Neural progenitor cell (in vitro differentiated cells): ENCODE results near the gene C20orf202. TPM values are rescaled to one million over a fixed set of nuclear protein-coding genes. Genes with fewer than 3 reads are reported as not detected.

Source experiments
- DNase-seq: peaks from one replicate; pipeline ENCODE4 v3.0.0-alpha.2; 2016; ENCODE audit warnings: low spot score
- H2AFZ ChIP-seq: fragments of 200-600 bp; sonication (generic); replicated peaks from 2 replicates; pipeline ENCODE4 v1.6.1; 2016; ENCODE audit warnings: antibody characterized with exemption
- H3F3A ChIP-seq: fragments of 200-600 bp; sonication (generic); 2 replicates; pipeline ENCODE4 v1.6.1; 2016; ENCODE audit warnings: antibody characterized with exemption, low read depth
- H3K27ac ChIP-seq: fragments of 200-600 bp; sonication (generic); 2 replicates; pipeline ENCODE4 v1.5.1; 2016; ENCODE audit warnings: mild to moderate bottlenecking
- H3K27me3 ChIP-seq: fragments of 200-600 bp; sonication (generic); 2 replicates; pipeline ENCODE4 v1.6.1; 2016; ENCODE audit warnings: mild to moderate bottlenecking, moderate library complexity
- H3K36me3 ChIP-seq: fragments of 200-600 bp; sonication (generic); 2 replicates; pipeline ENCODE4 v1.5.1; 2016
- H3K4me1 ChIP-seq: fragments of 200-600 bp; sonication (generic); 2 replicates; pipeline ENCODE4 v1.6.1; 2016; ENCODE audit warnings: mixed run types
- H3K4me2 ChIP-seq: fragments of 200-600 bp; sonication (generic); 2 replicates; pipeline ENCODE4 v1.6.1; 2016
- H3K4me3 ChIP-seq: fragments of 200-600 bp; sonication (generic); 2 replicates; pipeline ENCODE4 v1.5.1; 2016
- H3K79me2 ChIP-seq: fragments of 200-600 bp; sonication (generic); 2 replicates; pipeline ENCODE4 v1.6.1; 2016; ENCODE audit warnings: low read depth
- H3K9ac ChIP-seq: fragments of 200-600 bp; sonication (generic); 2 replicates; pipeline ENCODE4 v1.6.1; 2016
- H3K9me3 ChIP-seq: fragments of 200-600 bp; sonication (generic); 2 replicates; pipeline ENCODE4 v1.5.1; 2016; ENCODE audit warnings: low read depth
- H4K20me1 ChIP-seq: fragments of 200-600 bp; sonication (generic); 2 replicates; pipeline ENCODE4 v1.6.1; 2016; ENCODE audit warnings: low read depth
- H3K27ac Mint-ChIP-seq: 3 replicates; pipeline ENCODE4 v1.8.0; 2021; ENCODE audit warnings: mixed read lengths
- H3K27me3 Mint-ChIP-seq: 2 replicates; pipeline ENCODE4 v1.8.0; 2022; ENCODE audit warnings: low read depth, mild to moderate bottlenecking, inconsistent platforms, moderate library complexity, mixed read lengths; ENCODE audit not compliant: insufficient read depth
- H3K36me3 Mint-ChIP-seq: 3 replicates; pipeline ENCODE4 v1.8.0; 2021; ENCODE audit warnings: mixed read lengths
- H3K4me1 Mint-ChIP-seq: 3 replicates; pipeline ENCODE4 v1.8.0; 2021; ENCODE audit warnings: mixed read lengths
- H3K4me3 Mint-ChIP-seq: 3 replicates; pipeline ENCODE4 v1.8.0; 2021; ENCODE audit warnings: mild to moderate bottlenecking, moderate library complexity, mixed read lengths
- H3K9me3 Mint-ChIP-seq: 3 replicates; pipeline ENCODE4 v1.8.0; 2020; ENCODE audit warnings: mixed read lengths
- EZH2 ChIP-seq: fragments of 200-600 bp; sonication (generic); IDR thresholded peaks from 2 replicates; pipeline ENCODE4 v1.6.1; 2017; ENCODE audit warnings: antibody characterized with exemption, mild to moderate bottlenecking, moderate library complexity
- EZH2phosphoT487 ChIP-seq: fragments of 200-600 bp; sonication (generic); IDR thresholded peaks from 2 replicates; pipeline ENCODE4 v1.6.1; 2017; ENCODE audit warnings: antibody characterized with exemption
- total RNA-seq: library from RNA; depleted of rRNA; stranded (reverse); fragments of >200 nt; gene quantifications from 2 replicates; pipeline ENCODE4 v1.2.3, GENCODE V29; 2015; ENCODE audit warnings: low replicate concordance
- TF ChIP-seq, protein P1 (sequence below): fragments of 200-600 bp; sonication (generic); IDR thresholded peaks from 2 replicates; pipeline ENCODE4 v1.5.1; 2017; ENCODE audit warnings: antibody characterized with exemption, mild to moderate bottlenecking

The C20orf202 gene
- total RNA-seq, 1 donor from 2014 or later, result not detected

GRCh38 chr20:1199212-1199873 lies 3.9 kb upstream of the C20orf202 start:
- no peak overlapping the region for H3K9ac ChIP-seq
- H3K36me3 Mint-ChIP-seq, result no peaks in the 10 kb centered on the region
- H3K9me3 Mint-ChIP-seq, result no peaks in the 10 kb centered on the region
- no peak overlapping the region for H2AFZ ChIP-seq
- no peaks in the 10 kb centered on the region for H4K20me1 ChIP-seq
- no peak overlapping the region for H3K4me2 ChIP-seq
- no peak for DNase-seq
- no peak overlapping the region for H3K27ac Mint-ChIP-seq
- H3K9me3 ChIP-seq, result no peaks in the 10 kb centered on the region
- no peaks in the 10 kb centered on the region for H3K79me2 ChIP-seq
- no peak overlapping the region for H3K27ac ChIP-seq
- H3K4me1 Mint-ChIP-seq, result no peaks in the 10 kb centered on the region
- H3K27me3 Mint-ChIP-seq, result peaks cover 8% of the 10 kb centered on the region
- no peak overlapping the region for H3K4me3 ChIP-seq
- H3K27me3 ChIP-seq, result no peaks in the 10 kb centered on the region
- H3K4me1 ChIP-seq, result no peaks in the 10 kb centered on the region
- H3F3A ChIP-seq, result no peaks in the 10 kb centered on the region
- TF ChIP-seq EZH2phosphoT487 (no peak), EZH2 (no peak)
- TF ChIP-seq, protein P1, sequence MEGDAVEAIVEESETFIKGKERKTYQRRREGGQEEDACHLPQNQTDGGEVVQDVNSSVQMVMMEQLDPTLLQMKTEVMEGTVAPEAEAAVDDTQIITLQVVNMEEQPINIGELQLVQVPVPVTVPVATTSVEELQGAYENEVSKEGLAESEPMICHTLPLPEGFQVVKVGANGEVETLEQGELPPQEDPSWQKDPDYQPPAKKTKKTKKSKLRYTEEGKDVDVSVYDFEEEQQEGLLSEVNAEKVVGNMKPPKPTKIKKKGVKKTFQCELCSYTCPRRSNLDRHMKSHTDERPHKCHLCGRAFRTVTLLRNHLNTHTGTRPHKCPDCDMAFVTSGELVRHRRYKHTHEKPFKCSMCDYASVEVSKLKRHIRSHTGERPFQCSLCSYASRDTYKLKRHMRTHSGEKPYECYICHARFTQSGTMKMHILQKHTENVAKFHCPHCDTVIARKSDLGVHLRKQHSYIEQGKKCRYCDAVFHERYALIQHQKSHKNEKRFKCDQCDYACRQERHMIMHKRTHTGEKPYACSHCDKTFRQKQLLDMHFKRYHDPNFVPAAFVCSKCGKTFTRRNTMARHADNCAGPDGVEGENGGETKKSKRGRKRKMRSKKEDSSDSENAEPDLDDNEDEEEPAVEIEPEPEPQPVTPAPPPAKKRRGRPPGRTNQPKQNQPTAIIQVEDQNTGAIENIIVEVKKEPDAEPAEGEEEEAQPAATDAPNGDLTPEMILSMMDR, result no peak
- H3K4me3 Mint-ChIP-seq, result no peak overlapping the region
- H3K36me3 ChIP-seq, result no peaks in the 10 kb centered on the region

DNA sequence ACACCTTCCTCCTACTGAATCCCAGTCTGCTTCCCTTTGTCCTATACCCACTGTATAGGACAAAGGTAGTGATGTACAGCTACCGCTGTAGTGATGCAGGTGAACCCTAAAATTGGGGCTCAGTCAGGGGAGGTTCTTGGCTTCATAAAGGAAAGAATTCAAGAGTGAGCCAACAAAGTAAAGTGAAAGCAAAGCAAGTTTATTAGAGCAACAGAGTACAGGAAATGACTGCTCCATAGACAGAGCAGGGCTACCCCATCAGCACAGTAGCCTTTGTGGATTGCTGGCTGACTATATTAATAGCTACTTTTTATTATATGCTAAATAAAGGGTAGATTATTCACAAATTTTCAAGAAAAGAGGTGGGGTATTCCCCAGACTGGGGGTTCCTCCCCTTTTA lies 3.3 kb upstream of the C20orf202 start:
- Histone ChIP-seq H3K4me3 (no peak overlapping the region), H3K9ac (no peak overlapping the region), H3K4me2 (no peak overlapping the region), H3K36me3 (no peaks in the 10 kb centered on the region), H2AFZ (no peak overlapping the region), H3K27ac (no peak overlapping the region), H3F3A (no peaks in the 10 kb centered on the region), H3K4me1 (no peaks in the 10 kb centered on the region), H3K9me3 (no peaks in the 10 kb centered on the region), H3K79me2 (no peaks in the 10 kb centered on the region), H3K27me3 (no peaks in the 10 kb centered on the region), H4K20me1 (no peaks in the 10 kb centered on the region)
- Mint-ChIP-seq H3K9me3 (no peaks in the 10 kb centered on the region), H3K27me3 (peaks cover 8% of the 10 kb centered on the region), H3K27ac (no peak overlapping the region), H3K4me1 (no peaks in the 10 kb centered on the region), H3K36me3 (no peaks in the 10 kb centered on the region), H3K4me3 (no peak overlapping the region)
- DNase-seq, result no peak
- TF ChIP-seq EZH2, result no peak
- TF ChIP-seq, protein P1, result no peak
- no peak for TF ChIP-seq EZH2phosphoT487

GRCh38 chr20:1203630-1204029 lies 376 bp downstream of the C20orf202 start:
- no peaks in the 10 kb centered on the region for H3K9me3 ChIP-seq
- H2AFZ ChIP-seq, result no peak overlapping the region
- H3K9me3 Mint-ChIP-seq, result no peaks in the 10 kb centered on the region
- H3F3A ChIP-seq, result no peaks in the 10 kb centered on the region
- no peaks in the 10 kb centered on the region for H3K36me3 ChIP-seq
- H3K36me3 Mint-ChIP-seq, result no peaks in the 10 kb centered on the region
- H3K27me3 ChIP-seq, result peaks cover 6% of the 10 kb centered on the region
- H3K4me2 ChIP-seq, result no peak overlapping the region
- H3K9ac ChIP-seq, result no peak overlapping the region
- TF ChIP-seq, protein P1, result no peak
- TF ChIP-seq EZH2phosphoT487, result no peak
- TF ChIP-seq EZH2, result no peak
- H3K79me2 ChIP-seq, result no peaks in the 10 kb centered on the region
- no peak overlapping the region for H3K27ac Mint-ChIP-seq
- no peak overlapping the region for H3K4me3 Mint-ChIP-seq
- H3K4me1 ChIP-seq, result no peaks in the 10 kb centered on the region
- H3K4me3 ChIP-seq, result no peak overlapping the region
- peaks cover 12% of the 10 kb centered on the region for H3K27me3 Mint-ChIP-seq
- DNase-seq, result no peak
- no peaks in the 10 kb centered on the region for H4K20me1 ChIP-seq
- peaks cover 2% of the 10 kb centered on the region for H3K4me1 Mint-ChIP-seq
- no peak overlapping the region for H3K27ac ChIP-seq
